Loucy (cell line): ENCODE results near the gene SUSD3.

Experiments used
- H2AFZ ChIP-seq: fragments of 200-600 bp; sonication (generic); 2 replicates; pipeline ENCODE4 v1.6.0; 2016; ENCODE audit warnings: antibody characterized with exemption, mild to moderate bottlenecking, low read length, moderate library complexity
- H3F3A ChIP-seq: fragments of 200-600 bp; 2 replicates; pipeline ENCODE4 v1.6.0; 2016; ENCODE audit warnings: antibody characterized with exemption, low read depth, mild to moderate bottlenecking
- H3K27me3 ChIP-seq: fragments of 200-600 bp; sonication (generic); 2 replicates; pipeline ENCODE4 v1.6.1; 2014; ENCODE audit warnings: low read length, mild to moderate bottlenecking; ENCODE audit not compliant: insufficient read depth, poor library complexity, severe bottlenecking
- H3K36me3 ChIP-seq: fragments of 200-600 bp; sonication (generic); 2 replicates; pipeline ENCODE4 v1.6.1; 2016; ENCODE audit warnings: low read length; ENCODE audit not compliant: insufficient read depth
- H3K4me1 ChIP-seq: fragments of 200-600 bp; sonication (generic); 2 replicates; pipeline ENCODE4 v1.5.1; 2014; ENCODE audit warnings: low read length, mild to moderate bottlenecking; ENCODE audit not compliant: insufficient read depth, poor library complexity, severe bottlenecking
- H3K4me2 ChIP-seq: fragments of 200-600 bp; sonication (generic); 2 replicates; pipeline ENCODE4 v1.6.0; 2014; ENCODE audit warnings: antibody characterized with exemption, low read length, low read depth, mild to moderate bottlenecking; ENCODE audit not compliant: poor library complexity, severe bottlenecking
- H3K4me3 ChIP-seq: fragments of 200-600 bp; sonication (generic); 2 replicates; pipeline ENCODE4 v1.5.1; 2014; ENCODE audit warnings: low read length, mild to moderate bottlenecking, mixed read lengths; ENCODE audit not compliant: poor library complexity, severe bottlenecking
- H3K79me2 ChIP-seq: fragments of 200-600 bp; sonication (generic); 2 replicates; pipeline ENCODE4 v1.6.1; 2014; ENCODE audit warnings: low read length; ENCODE audit not compliant: insufficient read depth
- H3K9ac ChIP-seq: fragments of 200-600 bp; sonication (generic); 2 replicates; pipeline ENCODE4 v1.6.0; 2014; ENCODE audit warnings: mild to moderate bottlenecking, low read depth, low read length, moderate library complexity; ENCODE audit not compliant: poor library complexity, severe bottlenecking
- H3K9me2 ChIP-seq: fragments of 200-600 bp; sonication (generic); replicated peaks from 2 replicates; pipeline ENCODE4 v1.6.1; 2016; ENCODE audit warnings: low read depth, low read length, mixed read lengths
- H3K9me3 ChIP-seq: fragments of 200-600 bp; sonication (generic); 2 replicates; pipeline ENCODE4 v1.6.1; 2014; ENCODE audit warnings: mild to moderate bottlenecking, antibody characterized with exemption, low read length, low read depth; ENCODE audit not compliant: insufficient read depth
- H4K20me1 ChIP-seq: fragments of 200-600 bp; sonication (generic); 2 replicates; pipeline ENCODE4 v1.6.0; 2014; ENCODE audit warnings: antibody characterized with exemption, low read length, mild to moderate bottlenecking; ENCODE audit not compliant: insufficient read depth, poor library complexity, severe bottlenecking
- EZH2phosphoT487 ChIP-seq: fragments of 200-600 bp; IDR thresholded peaks from 2 replicates; pipeline ENCODE4 v1.6.1; 2018; ENCODE audit warnings: antibody characterized with exemption, mild to moderate bottlenecking, moderate library complexity, borderline replicate concordance
- TF ChIP-seq, protein P1 (sequence below): fragments of 200-600 bp; sonication (generic); conservative IDR thresholded peaks from 2 replicates; pipeline ENCODE4 v1.5.1; 2014; ENCODE audit warnings: mild to moderate bottlenecking, antibody characterized with exemption, low read length

SUSD3 gene

DNA sequence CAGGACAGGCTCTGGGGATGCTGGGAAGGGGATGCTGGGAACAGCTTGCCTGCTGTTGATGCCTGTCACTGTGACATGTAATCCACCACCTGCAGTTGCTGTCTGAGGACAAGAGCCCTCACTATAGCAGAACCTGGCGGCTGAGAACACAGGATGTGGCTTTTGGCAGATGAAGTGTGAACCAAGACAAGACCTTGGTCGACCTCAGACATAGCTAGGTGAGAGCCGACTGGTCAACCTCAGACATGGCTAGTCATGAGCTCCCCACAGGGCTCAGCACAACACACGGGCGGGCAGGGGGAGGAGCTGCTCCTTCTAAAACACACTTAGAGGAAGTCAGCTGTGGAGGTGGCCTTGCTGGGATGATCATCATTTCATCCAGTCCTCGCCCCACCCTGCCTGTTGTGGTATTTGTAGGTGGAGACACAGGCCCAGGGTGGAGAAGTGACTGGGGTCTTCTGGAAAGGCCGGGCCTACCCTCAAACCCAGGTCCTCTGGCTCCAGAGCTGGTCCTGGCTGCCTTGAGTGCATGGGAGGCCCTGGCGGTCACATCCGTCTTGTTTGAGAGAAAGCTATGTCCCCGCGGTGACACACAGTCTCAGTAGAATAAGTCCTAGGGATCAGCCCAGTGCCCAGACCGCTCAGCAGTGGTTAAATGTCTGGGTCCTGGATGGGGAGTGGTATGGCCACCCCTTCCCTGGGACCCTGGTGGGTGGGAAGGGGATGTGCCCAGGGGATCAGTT lies 6.1 kb downstream of the SUSD3 start:
- H3K9me2 ChIP-seq = no peaks in the 10 kb centered on the region
- peaks cover 66% of the 10 kb centered on the region for H3K4me1 ChIP-seq
- no peaks in the 10 kb centered on the region for H4K20me1 ChIP-seq
- H3K4me3 ChIP-seq = peak overlapping the region; percentile 57
- no peaks in the 10 kb centered on the region for H3K9me3 ChIP-seq
- peak overlapping the region; percentile 72 for H3K9ac ChIP-seq
- H2AFZ ChIP-seq = no peak overlapping the region; the same call in 1 of the 2 replicates
- no peak for TF ChIP-seq EZH2phosphoT487
- TF ChIP-seq, protein P1, sequence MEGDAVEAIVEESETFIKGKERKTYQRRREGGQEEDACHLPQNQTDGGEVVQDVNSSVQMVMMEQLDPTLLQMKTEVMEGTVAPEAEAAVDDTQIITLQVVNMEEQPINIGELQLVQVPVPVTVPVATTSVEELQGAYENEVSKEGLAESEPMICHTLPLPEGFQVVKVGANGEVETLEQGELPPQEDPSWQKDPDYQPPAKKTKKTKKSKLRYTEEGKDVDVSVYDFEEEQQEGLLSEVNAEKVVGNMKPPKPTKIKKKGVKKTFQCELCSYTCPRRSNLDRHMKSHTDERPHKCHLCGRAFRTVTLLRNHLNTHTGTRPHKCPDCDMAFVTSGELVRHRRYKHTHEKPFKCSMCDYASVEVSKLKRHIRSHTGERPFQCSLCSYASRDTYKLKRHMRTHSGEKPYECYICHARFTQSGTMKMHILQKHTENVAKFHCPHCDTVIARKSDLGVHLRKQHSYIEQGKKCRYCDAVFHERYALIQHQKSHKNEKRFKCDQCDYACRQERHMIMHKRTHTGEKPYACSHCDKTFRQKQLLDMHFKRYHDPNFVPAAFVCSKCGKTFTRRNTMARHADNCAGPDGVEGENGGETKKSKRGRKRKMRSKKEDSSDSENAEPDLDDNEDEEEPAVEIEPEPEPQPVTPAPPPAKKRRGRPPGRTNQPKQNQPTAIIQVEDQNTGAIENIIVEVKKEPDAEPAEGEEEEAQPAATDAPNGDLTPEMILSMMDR = no peak
- H3F3A ChIP-seq = peaks cover 8% of the 10 kb centered on the region; the same call in 1 of the 2 replicates
- no peaks in the 10 kb centered on the region for H3K79me2 ChIP-seq
- no peaks in the 10 kb centered on the region for H3K36me3 ChIP-seq
- no peaks in the 10 kb centered on the region for H3K27me3 ChIP-seq
- peak overlapping the region; percentile 69 for H3K4me2 ChIP-seq

DNA sequence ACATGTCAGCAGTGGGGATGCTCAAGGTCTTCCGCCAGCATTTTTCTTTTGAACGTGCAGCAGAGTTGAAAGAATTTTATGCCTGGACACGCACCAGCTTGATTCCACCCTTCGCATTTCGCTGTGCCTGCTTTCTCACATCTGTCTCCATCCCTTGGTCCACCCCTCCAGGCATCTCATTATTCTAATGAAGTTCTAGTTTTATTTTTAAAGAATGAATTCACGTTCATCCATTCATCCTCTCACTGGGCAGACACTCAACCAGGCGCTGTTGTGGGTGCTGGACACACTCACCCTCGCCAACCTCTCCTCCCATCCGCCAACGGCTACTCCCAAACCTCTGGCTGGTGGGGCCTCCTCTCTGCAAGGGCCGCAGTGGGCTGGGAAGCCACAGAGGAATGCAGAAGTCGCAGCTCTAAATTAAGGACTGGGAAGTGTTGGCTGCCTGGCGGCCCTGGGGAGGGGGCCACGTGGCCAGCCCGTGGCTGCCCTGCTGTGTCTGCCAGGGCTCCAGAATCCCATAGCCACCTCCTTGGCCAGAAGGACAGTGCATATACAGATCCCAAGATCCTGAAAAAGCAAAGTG lies 6.7 kb downstream of the SUSD3 start:
- Histone ChIP-seq H3K9ac (peak overlapping the region; percentile 63), H3K4me3 (peak overlapping the region; percentile 24), H4K20me1 (no peaks in the 10 kb centered on the region), H3K36me3 (no peaks in the 10 kb centered on the region), H3K9me3 (no peaks in the 10 kb centered on the region), H3K79me2 (no peaks in the 10 kb centered on the region), H3K9me2 (no peaks in the 10 kb centered on the region), H2AFZ (no peak overlapping the region), H3K4me1 (peaks cover 64% of the 10 kb centered on the region), H3F3A (peaks cover 8% of the 10 kb centered on the region; the same call in 1 of the 2 replicates), H3K27me3 (no peaks in the 10 kb centered on the region), H3K4me2 (peak overlapping the region; percentile 69)
- no peak for TF ChIP-seq EZH2phosphoT487
- TF ChIP-seq, protein P1 = no peak

DNA sequence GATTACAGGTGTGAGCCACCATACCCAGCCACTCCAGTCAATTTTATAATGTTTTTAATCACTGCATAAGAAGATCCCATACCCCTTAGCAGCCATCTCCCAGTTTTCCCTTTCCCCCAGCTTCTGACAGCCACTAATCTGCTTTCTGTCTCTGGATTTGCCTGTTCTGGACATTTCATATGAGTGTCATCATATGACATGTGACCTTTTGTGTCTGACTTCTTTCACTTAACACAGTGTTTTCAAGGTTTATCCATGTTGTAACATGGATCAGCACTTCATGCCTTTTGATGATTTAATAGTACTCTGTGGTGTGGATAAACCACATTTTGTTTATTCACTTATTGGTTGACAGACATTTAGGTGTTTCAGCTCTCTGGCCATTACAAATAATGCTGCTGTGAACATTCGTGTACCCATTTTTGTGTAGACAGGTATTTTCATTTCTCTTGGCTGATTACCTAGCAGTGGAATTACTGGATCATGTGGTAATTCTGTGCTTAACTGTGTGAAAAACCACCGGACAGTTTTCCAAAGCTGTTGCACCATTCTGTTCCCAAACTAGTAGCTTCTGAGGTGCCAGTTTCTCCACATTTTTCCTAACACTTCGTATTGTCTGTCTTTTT lies 8.6 kb downstream of the SUSD3 start:
- H3K9me3 ChIP-seq = no peaks in the 10 kb centered on the region
- no peak overlapping the region for H3K4me3 ChIP-seq
- no peaks in the 10 kb centered on the region for H4K20me1 ChIP-seq
- H3K79me2 ChIP-seq = no peaks in the 10 kb centered on the region
- no peak overlapping the region for H3K4me2 ChIP-seq
- no peaks in the 10 kb centered on the region for H3K9me2 ChIP-seq
- TF ChIP-seq, protein P1 = no peak
- no peak for TF ChIP-seq EZH2phosphoT487
- H2AFZ ChIP-seq = no peak overlapping the region
- H3F3A ChIP-seq = peaks cover 8% of the 10 kb centered on the region; the same call in 1 of the 2 replicates
- no peak overlapping the region for H3K9ac ChIP-seq
- H3K4me1 ChIP-seq = peaks cover 50% of the 10 kb centered on the region
- no peaks in the 10 kb centered on the region for H3K36me3 ChIP-seq
- no peaks in the 10 kb centered on the region for H3K27me3 ChIP-seq
